K562 (cell line): ENCODE results near the gene FNBP1. TPM values are rescaled to one million over a fixed set of nuclear protein-coding genes. Genes with fewer than 3 reads are reported as not detected.

Experiments
- BMI1 ChIP-seq: fragments of 150-350 bp; IDR thresholded peaks from 2 replicates; pipeline ENCODE4 v1.6.1; 2014; ENCODE audit warnings: low read length
- CEBPB ChIP-seq: fragments of 450-650 bp; IDR thresholded peaks from 2 replicates; pipeline ENCODE4 v1.6.1; 2016; ENCODE audit warnings: missing genetic modification characterization, missing compliant biosample characterization
- CXXC5 ChIP-seq: fragments of 250-450 bp; sonication (Bioruptor Pico); IDR thresholded peaks from 2 replicates; pipeline ENCODE4 v1.8.0; 2022; ENCODE audit warnings: inconsistent platforms, mild to moderate bottlenecking, moderate library complexity
- EGR1 ChIP-seq: fragments of 450-650 bp; conservative IDR thresholded peaks from 2 replicates; pipeline ENCODE4 v1.6.1; 2017; ENCODE audit warnings: mild to moderate bottlenecking
- FUS ChIP-seq: fragments of 200-400 bp; formaldehyde crosslinking; optimal IDR thresholded peaks from 2 replicates; pipeline ENCODE3; 2017; ENCODE audit warnings: low read depth, low read length
- GATA2 ChIP-seq: sonication (generic); formaldehyde crosslinking; IDR thresholded peaks from 2 replicates; pipeline ENCODE4 v1.4.0; 2020; ENCODE audit warnings: mild to moderate bottlenecking, missing genetic modification reagents
- NFYB ChIP-seq: IDR thresholded peaks from 2 replicates; pipeline ENCODE4 v1.6.1; 2011; ENCODE audit warnings: mild to moderate bottlenecking, moderate library complexity; ENCODE audit not compliant: insufficient read length; ENCODE audit errors: extremely low read depth
- PHF8 ChIP-seq: fragments of 200-600 bp; sonication (generic); IDR thresholded peaks from 2 replicates; pipeline ENCODE4 v1.6.1; 2012; ENCODE audit warnings: mixed run types, mild to moderate bottlenecking, inconsistent platforms, low read length, moderate library complexity, borderline replicate concordance
- POU5F1 ChIP-seq: fragments of 150-350 bp; IDR thresholded peaks from 2 replicates; pipeline ENCODE4 v1.6.1; 2014; ENCODE audit warnings: borderline replicate concordance, low read length, low read depth, mild to moderate bottlenecking; ENCODE audit not compliant: partially characterized antibody
- STAT5A ChIP-seq: IDR thresholded peaks from 2 replicates; pipeline ENCODE4 v1.6.1; 2012; ENCODE audit warnings: low read length, inconsistent platforms, borderline replicate concordance
- polyA plus RNA-seq, 8 experiments: library from polyadenylated mRNA; depleted of rRNA in 4 of 8; stranded (reverse) in 5 of 8; unstranded in 3 of 8; fragments of >200 nt; fragmentation: Nextera tagmentation in 2 of 8; fragmentation: Illumina TruSeq in 1 of 8; extraction: Ambion mirVana in 2 of 8; extraction: Trizol in 1 of 8; gene quantifications; 2 replicates each; pipeline versions ENCODE4 v1.2.1 to v1.2.3, GENCODE V29; 2011 to 2014; ENCODE audit warnings: inconsistent platforms in 1 of 8, missing spikeins in 1 of 8
- total RNA-seq, 7 experiments: library from RNA; depleted of rRNA in 6 of 7; stranded (reverse); fragments of >200 nt in 6 of 7; fragmentation: Illumina TruSeq in 2 of 7; extraction: Trizol in 2 of 7; gene quantifications; 2 replicates each; pipeline versions ENCODE4 v1.2.1 to v1.2.3, GENCODE V29; 2011 to 2021; ENCODE audit warnings: low replicate concordance in 1 of 7

The FNBP1 gene
- total and polyA plus RNA-seq, 9 of the 15 experiments (the other 6 are each of a cell fraction or from before 2014, with no cell fraction given): 1.8 to 14.9 (median 7.6) TPM

DNA sequence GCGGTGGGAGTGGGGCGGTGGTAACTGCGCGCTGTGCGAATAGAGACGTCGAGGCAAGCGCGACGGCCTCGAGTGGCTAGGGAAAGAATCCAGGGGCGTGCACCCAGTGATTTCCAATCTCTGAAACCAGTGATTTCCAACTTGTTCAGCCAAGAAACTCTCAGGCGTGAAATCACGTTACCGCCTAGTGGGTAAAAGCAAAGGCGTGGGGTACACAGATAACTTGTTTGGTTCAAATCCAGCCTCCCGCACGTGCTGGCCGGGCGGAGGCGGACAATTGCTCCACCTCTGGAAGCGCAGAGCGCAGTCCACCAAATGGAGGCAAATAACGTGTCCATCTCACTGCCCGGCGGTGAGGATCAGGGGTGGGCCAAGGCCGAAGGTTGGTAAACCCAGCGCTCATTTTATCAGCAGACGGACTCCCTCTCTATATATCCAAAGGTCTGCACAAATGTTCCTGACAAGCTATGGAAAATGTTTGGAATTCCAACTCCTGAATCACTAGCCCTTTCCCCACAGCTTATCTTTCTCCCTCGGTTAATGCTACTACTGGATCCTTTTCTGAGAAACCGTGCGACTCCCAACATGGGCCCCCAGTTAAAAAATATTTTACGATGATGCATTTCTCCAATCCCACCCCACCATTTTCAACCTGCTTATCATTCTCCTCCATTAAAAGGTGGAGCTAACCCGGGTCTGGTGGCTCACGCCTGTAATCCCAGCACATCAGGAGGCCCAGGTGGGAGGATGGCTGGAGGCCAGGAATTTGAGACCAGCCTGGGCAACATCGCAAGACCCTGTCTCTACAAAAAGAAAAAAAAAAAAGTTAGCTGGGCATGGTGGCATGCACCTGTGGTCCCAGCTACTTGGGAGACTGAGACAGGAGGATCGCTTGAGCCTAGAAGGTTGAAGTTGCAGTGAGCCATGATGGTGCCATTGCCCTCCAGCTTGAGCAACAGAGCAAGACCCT lies 950 bp upstream of the FNBP1 start (continued):
- TF ChIP-seq POU5F1: no peak
- TF ChIP-seq STAT5A: peak; percentile 53; the same call in 1 of the 2 replicates
- no peak for TF ChIP-seq NFYB
- TF ChIP-seq CEBPB (tag): no peak
- TF ChIP-seq EGR1: peak; percentile 71; the same call in 1 of the 2 replicates
- TF ChIP-seq CXXC5 (CRISPR knock-in tag): peak; percentile 96
- TF ChIP-seq PHF8: no peak
- TF ChIP-seq BMI1: no peak
- TF ChIP-seq GATA2 (CRISPR knock-in tag): no peak
- TF ChIP-seq FUS: no peak
